ENCODE measurements around the gene ADCY5.
"Not testable (repeated sequence)": the region's sequence is repeated elsewhere in the genome, so short reads cannot be mapped to it uniquely, and the experiment has no call there.

ADCY5 gene

DNA sequence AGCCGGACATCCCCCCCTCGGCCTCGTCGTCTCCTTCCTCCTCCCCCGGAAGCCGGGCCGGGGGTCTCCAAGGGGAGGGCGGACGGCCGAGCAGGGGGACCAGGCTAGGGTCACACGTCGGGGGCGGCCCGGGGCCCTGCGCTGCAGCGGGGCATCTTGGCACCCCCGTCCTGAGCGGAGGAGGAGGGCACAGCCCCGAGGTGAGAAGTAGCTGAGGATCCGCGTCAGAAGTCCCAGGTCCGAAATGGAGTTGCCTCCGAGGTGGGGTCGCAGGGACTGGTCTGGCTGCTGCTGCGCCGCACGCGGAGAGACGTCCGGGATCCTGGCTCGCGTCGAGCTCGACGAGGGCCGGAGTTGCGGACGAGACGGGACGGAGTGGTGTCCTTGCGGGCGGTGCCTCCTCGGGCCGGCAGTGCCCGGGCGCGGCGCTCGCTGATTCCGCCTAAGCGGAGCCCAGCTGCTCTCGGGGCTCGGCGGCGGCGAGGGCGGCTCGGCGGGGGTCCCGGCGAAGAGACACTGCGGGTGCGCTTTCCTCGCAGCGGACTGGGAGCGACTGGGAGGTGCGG, at the start of gene ADCY5:
TSS of gene ADCY5 (minus strand) at position 555 of the 566 bp plus-strand sequence. CDS start at position 10, 545 bp downstream.
- DNase-seq (ENCODE audit: low read depth) = no peak

DNA sequence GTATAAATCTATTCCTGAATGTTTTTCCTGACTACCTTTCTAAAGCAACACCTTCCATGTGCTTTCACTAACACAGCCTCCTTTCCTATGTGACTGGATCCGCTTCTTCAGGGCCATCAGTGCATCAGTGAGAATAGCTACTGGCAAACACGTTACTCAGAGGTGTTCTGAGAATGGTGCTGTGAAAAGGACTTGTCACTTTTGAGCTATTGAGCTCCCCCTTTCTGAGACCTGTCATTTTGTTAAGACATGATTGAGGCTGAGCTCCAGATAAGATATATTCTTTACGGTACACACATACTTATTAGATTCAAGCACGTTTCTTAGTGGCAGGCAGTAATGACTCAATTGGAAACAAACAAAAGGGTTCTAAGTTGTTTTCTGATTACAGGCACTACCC, 45.0 kb upstream of the ADCY5 start:
- no peak for DNase-seq (ENCODE audit: low read depth)

DNA sequence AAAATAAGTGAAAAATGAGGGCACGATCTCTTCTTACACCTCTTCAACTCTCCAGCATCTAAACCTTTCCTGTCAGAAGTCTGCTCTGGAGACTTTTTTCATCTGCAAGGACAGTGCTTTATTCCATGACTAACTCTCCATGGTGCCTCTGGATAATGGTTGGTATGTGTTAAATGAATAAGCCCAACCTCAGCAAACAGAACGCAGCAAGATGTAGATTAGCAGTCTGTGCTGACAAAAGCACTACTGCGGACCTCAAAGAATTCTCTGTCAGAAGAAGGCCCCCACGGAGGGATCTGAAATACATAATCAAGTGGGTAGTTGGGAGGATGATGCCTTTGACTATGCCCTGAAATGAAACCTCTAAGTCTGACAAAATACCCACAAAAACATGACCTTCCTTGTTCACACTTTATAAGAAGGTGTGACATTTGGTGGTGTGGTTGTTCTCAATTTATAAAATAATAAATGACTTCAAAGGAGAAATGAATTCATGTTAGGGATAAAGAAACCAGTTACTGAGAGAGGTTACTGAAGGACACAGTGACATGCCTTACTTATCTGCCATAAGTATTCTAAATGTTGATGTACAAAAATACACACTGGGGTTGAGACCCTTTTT, 43.2 kb upstream of the ADCY5 start:
- no peak for DNase-seq (ENCODE audit: low read depth)

DNA sequence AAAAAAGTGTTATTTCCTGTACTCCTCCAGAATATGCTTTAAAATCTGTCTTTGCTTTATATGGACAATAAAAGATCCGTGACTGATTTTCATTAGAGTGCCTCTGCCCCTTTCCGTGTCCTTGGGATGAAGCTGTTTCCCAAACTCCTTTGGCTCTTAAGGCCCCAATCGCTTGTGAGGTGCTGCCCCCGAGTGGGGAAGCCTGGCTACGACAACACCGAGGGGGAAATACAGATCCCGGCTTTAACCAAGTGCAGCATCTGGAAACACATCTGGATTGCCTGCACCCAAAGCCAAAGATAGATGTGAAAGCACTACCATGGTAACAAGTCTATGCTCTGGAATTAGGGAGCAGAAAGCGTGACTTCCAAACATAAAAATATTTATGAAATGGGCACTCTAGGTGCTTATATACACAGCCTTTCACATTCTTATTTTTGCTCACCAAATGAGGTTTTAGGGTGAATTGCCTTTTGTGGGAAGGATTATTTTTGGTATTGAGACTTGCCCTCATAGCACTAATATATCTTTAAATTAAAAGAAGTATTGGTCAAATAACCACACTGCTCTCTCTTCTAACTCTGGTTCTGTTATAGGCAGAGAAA, 40.6 kb upstream of the ADCY5 start:
- DNase-seq (ENCODE audit: low read depth) = no peak

DNA sequence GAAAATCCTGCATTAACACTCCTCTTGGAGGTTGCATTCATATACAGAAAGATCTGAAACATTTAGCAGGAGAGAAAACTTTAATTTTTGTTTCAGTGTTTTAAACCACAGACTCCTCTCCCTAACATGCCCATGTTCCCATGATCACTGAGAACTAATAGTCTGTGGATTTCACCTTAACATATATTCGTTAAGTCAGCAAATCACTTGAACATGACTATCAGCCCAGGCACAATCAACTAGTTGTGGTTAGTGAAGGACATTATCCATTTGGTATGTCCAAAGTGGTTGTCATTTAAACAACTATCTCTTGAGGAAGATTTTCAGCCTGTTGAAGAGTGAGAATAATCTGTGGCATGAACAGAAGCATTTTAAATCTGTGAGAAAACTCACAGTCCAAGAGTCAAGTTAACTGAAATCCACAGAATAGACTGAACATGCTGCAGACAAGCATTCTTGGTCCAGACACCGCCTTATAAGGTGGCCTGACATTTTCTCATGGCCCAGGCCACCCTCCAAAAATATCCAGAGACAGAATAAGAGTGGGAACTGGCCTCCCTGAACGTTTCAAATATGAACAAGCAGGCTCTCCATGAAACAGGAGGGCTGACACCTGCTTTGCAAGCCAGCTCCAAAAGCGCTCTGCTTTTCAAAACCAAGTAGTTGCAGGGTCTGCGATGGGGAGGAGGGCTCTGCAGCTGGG, 39.9 kb upstream of the ADCY5 start:
- DNase-seq (ENCODE audit: low read depth) = no peak

DNA sequence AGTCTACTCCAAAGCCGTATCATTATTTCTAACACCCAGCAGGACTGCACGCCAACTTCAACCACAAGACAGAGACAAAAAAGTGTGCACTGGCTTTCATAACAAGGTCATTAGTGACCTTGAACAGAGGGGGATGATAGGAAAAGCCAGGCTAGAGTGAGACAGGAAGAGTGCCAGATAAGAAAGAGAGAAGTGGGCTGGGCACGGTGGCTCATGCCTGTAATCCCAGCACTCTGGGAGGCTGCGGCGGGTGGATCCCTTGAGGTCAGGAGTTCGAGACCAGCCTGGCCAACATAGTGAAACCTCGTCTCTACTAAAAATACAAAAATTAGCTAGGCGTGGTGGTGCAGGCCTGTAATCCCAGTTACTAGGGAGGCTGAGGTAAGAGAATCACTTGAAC, 38.2 kb upstream of the ADCY5 start:
- DNase-seq (ENCODE audit: low read depth) = not testable (repeated sequence)

- no peak for DNase-seq (ENCODE audit: low read depth)
Measured at GRCh38 chr3:123486460-123486859, 37.6 kb upstream of the ADCY5 start.

GRCh38 chr3:123485551-123485950, 36.7 kb upstream of the ADCY5 start:
- DNase-seq (ENCODE audit: low read depth) = no peak

DNA sequence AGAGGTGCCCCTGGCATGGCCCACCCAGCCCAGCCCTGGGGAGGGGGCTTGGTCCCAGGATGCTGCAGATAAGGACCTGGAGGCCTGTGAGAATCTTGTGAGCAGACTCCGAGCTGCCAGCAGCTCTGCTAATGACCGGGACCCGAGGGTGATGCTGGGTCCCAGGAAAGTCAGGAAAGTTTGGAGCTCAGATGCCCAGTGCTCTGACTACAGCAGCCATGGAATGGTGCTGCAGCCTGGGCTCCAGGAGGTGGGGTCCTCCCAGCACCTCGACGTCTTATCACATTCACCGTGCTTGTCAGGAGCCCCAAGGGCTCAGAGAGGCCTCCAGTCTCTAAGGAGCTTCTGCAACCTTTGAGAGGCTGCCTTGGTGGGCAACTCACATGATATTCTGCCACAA, 34.3 kb upstream of the ADCY5 start:
- DNase-seq (ENCODE audit: low read depth) = no peak

DNA sequence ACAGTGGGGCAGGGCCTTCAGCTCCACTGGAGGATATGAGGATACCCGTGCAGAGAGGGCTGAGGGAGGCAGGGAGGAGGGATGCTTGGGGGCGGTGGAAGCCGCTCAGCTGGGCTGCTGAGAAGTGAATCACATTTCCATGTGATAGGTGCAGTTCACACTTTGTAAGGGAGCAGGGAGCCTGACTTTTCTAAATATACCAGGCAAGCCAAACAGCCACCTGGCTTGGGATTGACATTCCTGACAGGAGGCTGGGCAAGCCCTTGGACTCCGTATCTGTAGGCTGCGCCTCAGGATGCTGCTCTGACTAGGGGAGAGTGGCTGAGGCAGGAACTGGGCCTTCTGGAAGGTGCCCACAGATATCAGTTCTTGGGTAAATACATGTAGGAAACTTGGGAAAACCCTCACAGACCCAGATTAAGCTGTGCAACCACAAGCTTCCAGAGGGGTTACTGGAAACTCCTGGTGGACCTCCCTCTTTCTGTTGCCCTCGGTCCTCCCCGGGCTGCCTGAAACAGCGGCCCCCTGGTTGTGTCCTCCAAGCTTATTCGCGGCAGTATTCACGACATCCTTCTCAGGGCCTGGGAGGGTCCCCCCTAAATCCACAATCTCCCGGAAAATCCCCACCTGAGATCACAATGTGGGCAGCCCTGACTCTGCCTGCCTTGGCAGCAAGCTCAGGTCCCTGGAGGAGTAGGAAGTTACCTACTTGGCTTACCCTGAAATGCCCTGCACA, 33.0 kb upstream of the ADCY5 start:
- no peak for DNase-seq (ENCODE audit: low read depth)

DNA sequence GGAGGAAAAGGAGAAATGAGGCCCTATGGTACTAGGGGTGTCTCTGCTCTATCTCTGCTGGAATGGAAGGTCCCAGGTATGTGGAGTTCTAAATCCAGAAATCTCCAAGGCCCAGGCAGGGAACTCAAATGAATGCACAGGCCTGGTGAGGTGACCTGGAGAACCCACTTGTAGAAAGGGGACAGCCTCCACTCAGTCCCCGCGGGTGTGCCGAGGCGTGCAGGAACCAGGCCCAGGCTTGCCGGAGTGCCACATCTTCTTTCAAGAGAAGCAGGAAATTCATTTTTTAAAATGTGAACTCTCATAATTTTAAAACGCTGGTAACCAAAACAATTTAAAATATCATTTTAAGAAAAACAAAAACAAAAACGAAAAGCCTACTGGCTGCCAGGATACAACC, 32.2 kb upstream of the ADCY5 start:
- DNase-seq (ENCODE audit: low read depth) = no peak

DNA sequence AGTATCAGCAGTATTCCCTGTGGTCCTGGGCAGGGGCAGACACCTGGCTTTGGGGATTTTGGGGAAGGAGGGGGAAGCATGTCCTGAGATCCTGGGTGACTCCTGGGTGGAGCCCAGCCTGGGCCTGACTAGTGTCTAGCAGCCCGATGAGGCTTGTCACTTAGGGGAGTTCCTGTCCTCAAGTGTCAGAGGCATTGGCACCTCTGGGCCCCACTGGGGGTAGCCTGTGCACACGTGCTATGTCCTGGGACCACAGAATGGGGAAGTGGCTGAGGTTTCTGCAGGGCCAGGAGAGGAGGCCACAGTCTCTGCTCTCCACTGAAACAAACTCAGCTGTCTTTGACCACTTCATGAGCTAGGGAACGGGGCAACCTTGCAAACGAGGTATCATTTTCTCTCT, 31.5 kb upstream of the ADCY5 start:
- DNase-seq (ENCODE audit: low read depth) = no peak

GRCh38 chr3:123479891-123480290, 31.0 kb upstream of the ADCY5 start:
- no peak for DNase-seq (ENCODE audit: low read depth)

DNA sequence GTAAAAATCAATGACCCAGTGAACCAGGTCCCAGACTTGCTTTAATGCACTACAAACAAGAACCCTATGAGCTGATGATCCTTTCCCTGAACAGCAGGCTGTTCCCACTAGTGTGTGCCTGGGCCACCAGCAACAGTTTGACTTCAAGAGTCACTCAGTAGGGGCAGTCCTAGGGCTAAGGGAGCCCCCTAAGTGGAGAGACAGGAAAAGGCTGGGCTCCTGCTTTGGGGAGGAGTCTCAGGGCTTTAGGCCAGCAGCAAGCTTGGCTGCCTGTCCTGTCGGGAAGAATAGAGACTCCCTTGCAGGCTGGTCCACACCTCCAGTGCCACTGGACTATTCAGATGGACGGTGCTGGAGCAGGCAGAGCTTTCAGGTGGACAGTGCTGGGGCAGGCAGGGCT, 29.4 kb upstream of the ADCY5 start:
- DNase-seq (ENCODE audit: low read depth) = no peak

- DNase-seq (ENCODE audit: low read depth) = no peak
Measured at GRCh38 chr3:123476967-123477750, 28.3 kb upstream of the ADCY5 start.

- no peak for DNase-seq (ENCODE audit: low read depth)
Measured at GRCh38 chr3:123475786-123476185, 26.9 kb upstream of the ADCY5 start.

DNA sequence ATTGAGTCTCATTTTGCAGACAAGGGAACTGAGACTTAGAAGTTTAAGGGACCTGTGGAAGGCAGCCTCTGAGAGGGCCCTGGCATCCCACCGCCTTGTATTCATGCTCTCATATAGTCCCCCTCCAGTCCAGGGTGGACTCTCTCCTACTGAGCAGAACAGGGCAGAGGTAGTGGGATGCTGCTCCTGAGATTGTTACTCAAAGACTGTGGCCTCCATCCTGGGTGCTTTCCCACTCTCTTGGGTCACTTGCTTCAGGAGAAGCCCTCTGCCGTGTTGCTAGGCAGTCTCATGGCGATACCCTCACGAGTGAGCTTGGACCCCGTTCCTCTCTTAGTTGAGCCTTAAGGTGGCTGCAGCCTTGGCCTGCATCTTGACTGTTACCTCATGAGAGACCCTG, 22.2 kb upstream of the ADCY5 start:
- DNase-seq (ENCODE audit: low read depth) = no peak

DNA sequence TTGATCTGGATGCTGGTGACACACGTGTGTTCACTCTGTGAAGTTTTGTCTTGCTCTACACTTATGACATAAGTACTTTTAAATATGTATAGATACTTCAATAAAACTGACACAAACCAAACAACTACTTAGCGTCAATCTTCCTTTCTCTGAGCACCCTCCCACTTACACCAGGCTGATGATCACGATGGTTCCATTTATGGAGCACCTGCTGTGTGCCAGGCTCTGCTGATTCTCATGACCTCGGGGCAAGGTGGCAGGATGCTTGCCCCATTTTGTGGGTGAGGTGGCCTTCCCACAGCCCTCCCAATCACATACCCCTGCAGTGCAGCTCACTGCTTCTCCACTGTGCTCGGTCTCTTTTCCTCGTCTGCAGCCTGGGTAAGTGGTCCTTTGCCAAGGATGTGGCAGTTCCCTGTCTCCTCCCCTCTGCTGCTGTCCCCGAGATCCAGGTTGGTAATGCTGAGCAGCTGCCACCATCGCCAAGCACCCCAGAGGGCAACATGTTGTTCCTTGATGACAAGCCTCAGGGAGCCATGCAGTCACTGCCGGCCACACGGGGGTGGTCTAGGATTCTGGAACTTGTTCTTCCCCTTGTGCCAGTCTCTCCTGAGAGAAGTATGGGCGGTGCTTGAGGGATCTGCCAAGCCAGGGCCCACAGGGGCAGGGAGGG, 20.6 kb upstream of the ADCY5 start:
- no peak for DNase-seq (ENCODE audit: low read depth)

GRCh38 chr3:123467046-123467445, 18.2 kb upstream of the ADCY5 start:
- no peak for DNase-seq (ENCODE audit: low read depth)

DNA sequence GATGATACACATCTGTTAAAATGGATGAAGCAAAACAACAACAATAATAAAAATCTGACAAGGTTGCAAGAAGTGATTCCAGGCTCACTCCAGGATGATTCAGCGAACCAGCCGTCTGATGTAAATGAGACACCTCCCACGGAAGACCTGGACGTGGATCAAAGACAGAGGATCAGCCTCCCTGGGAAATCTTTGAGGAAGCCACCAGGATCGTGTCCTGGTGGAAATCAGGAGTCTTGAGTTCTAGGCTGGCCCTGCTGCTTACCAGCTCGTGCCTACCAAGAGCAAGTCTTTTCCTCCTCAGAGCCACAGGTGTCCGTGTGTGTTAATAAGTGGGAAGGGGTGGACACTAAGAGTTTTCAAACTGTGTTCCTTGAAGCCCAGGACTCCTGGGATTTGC, 15.3 kb upstream of the ADCY5 start:
- no peak for DNase-seq (ENCODE audit: low read depth)

- DNase-seq (ENCODE audit: low read depth) = no peak
Measured at GRCh38 chr3:123459862-123460261, 11.0 kb upstream of the ADCY5 start.
